Activated CD4-positive, alpha-beta memory T cell treated with anti-CD3 and anti-CD28 coated beads, Interleukin-2, amount 10 ng/mL, durations not matched to agents 7 days and 5 days (primary cell): ENCODE data around the gene RGS14. TPM values are rescaled to one million over a fixed set of nuclear protein-coding genes. Genes with fewer than 3 reads are reported as not detected.
"Not testable (repeated sequence)": the region's sequence is repeated elsewhere in the genome, so short reads cannot be mapped to it uniquely, and the experiment has no call there.

Source experiments
- CTCF ChIA-PET: fragments of 350-600 bp; sonication (Branson Sonifier 250); formaldehyde crosslinking; loops from one replicate; lab custom pipeline; 2021; ENCODE audit warnings: antibody characterized with exemption, inconsistent platforms; lab: Charles Lee
- POLR2A ChIA-PET: fragments of 350-600 bp; sonication (Branson Sonifier 250); formaldehyde crosslinking; loops from one replicate; lab custom pipeline; 2021; ENCODE audit warnings: antibody characterized with exemption; lab: Charles Lee
- DNase-seq: peaks from one replicate; pipeline ENCODE4 v3.0.0-alpha.2; 2020
- H3K27ac Mint-ChIP-seq: one replicate; pipeline ENCODE4 v1.8.0; 2021; ENCODE audit warnings: mild to moderate bottlenecking, mixed read lengths
- H3K27me3 Mint-ChIP-seq: one replicate; pipeline ENCODE4 v1.8.0; 2021; ENCODE audit warnings: mixed read lengths
- H3K36me3 Mint-ChIP-seq: one replicate; pipeline ENCODE4 v1.8.0; 2021; ENCODE audit warnings: low read depth, mixed read lengths
- H3K4me1 Mint-ChIP-seq: one replicate; pipeline ENCODE4 v1.8.0; 2021; ENCODE audit warnings: mixed read lengths
- H3K4me3 Mint-ChIP-seq: one replicate; pipeline ENCODE4 v1.8.0; 2021; ENCODE audit warnings: mild to moderate bottlenecking, mixed read lengths
- H3K9me3 Mint-ChIP-seq: one replicate; pipeline ENCODE4 v1.8.0; 2021; ENCODE audit warnings: mixed read lengths
- total RNA-seq, 2 experiments: library from RNA; stranded (reverse); gene quantifications; one replicate each; pipeline ENCODE4 v1.2.3, GENCODE V29; 2021

RGS14 gene
- total RNA-seq, 2 experiments from 2014 or later: 103 to 107 TPM

GRCh38 chr5:177403102-177403791 is 45.5 kb downstream of the RGS14 start:
- Mint-ChIP-seq H3K36me3 (no peaks in the 10 kb centered on the region), H3K27ac (no peak overlapping the region), H3K9me3 (no peaks in the 10 kb centered on the region), H3K4me3 (peak overlapping the region; percentile 75), H3K27me3 (peaks cover 37% of the 10 kb centered on the region), H3K4me1 (peaks cover 39% of the 10 kb centered on the region)
- DNase-seq: peak; percentile 55
- ChIA-PET POLR2A (interaction anchor here (0.9 to 17.5 kb wide), 18 partner anchors 9 to 99 kb away, joined by 3 to 463 read pairs (median 10); partner anchors contain the start of genes GRK6, LMAN2, MXD3 and PDLIM7), CTCF (interaction anchor here (0.6 to 11.1 kb wide), 37 partner anchors 11 to 301 kb away, joined by 3 to 467 read pairs (median 6); partner anchors contain the start of genes GRK6, LMAN2, MXD3 and PDLIM7)

DNA sequence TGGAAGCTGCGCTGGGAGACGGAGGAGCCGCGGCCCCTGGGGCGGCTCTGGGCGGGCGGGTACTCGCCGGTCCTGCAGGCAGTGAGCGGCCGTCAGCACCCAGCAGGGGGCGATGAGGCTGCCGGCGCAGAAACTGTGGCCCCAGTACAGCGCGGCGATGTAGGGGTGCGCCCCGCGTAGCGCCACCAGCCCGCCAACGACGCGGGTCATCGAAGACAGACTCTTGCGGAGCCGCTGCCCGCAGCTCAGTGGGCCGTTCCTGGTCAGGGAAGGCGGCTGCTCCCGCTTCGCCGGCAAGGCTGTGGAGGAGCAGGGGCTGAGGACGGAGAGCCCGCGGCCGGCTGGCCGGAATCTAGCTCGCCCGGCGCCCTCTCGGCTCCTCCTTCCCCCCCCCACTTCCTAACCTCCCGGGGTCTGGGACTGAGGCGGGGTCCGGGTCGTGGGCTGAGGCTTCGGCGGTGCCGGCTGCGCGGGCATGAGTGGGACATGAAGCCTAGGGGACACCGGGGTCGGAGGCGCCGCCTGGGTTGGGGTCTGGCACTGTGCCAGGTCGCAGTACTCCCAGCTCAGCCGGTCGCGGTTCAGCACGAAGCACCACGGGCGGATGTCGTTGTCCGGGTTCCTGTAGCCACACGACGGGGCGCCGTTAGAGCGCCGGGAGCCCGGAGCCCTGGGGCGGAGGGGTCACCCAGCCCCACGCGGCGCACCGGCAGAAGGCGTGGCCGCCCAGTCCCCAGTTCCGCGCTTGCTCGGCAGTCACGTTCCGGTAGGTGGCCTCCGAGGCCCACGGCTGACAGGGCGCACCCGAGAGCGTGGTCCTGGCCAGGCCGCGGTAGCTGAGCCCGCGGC is 46.3 kb downstream of the RGS14 start:
- POLR2A ChIA-PET: interaction anchor here (0.6 to 17.5 kb wide), 20 partner anchors 9 to 94 kb away, joined by 3 to 463 read pairs (median 8); partner anchors contain the start of genes GRK6, LMAN2, MXD3 and PDLIM7

GRCh38 chr5:177404641-177405179 is 47.0 kb downstream of the RGS14 start:
- DNase-seq: no peak
- ChIA-PET CTCF (interaction anchor here (0.6 to 11.1 kb wide), 27 partner anchors 9 to 290 kb away, joined by 3 to 467 read pairs (median 8); partner anchors contain the start of genes GRK6, PDLIM7 and PRR7), POLR2A (interaction anchor here (0.6 to 17.5 kb wide), 15 partner anchors 8 to 94 kb away, joined by 3 to 463 read pairs (median 10); partner anchors contain the start of genes GRK6, MXD3 and PRR7)
- Mint-ChIP-seq H3K4me3 (peak overlapping the region; percentile 48), H3K27me3 (peaks cover 36% of the 10 kb centered on the region), H3K27ac (no peak overlapping the region), H3K4me1 (peaks cover 42% of the 10 kb centered on the region), H3K36me3 (no peaks in the 10 kb centered on the region), H3K9me3 (no peaks in the 10 kb centered on the region)

More for the DNA sequence above, 46.3 kb downstream of the RGS14 start:
- H3K4me3 Mint-ChIP-seq: peak overlapping the region; percentile 75
- peak; percentile 86 for DNase-seq
- H3K4me1 Mint-ChIP-seq: peaks cover 39% of the 10 kb centered on the region
- peaks cover 36% of the 10 kb centered on the region for H3K27me3 Mint-ChIP-seq
- CTCF ChIA-PET: interaction anchor here (0.6 to 11.1 kb wide), 36 partner anchors 10 to 293 kb away, joined by 3 to 467 read pairs (median 7); partner anchors contain the start of genes GRK6, LMAN2, PDLIM7 and PRR7
- no peaks in the 10 kb centered on the region for H3K9me3 Mint-ChIP-seq
- no peaks in the 10 kb centered on the region for H3K36me3 Mint-ChIP-seq
- no peak overlapping the region for H3K27ac Mint-ChIP-seq

DNA sequence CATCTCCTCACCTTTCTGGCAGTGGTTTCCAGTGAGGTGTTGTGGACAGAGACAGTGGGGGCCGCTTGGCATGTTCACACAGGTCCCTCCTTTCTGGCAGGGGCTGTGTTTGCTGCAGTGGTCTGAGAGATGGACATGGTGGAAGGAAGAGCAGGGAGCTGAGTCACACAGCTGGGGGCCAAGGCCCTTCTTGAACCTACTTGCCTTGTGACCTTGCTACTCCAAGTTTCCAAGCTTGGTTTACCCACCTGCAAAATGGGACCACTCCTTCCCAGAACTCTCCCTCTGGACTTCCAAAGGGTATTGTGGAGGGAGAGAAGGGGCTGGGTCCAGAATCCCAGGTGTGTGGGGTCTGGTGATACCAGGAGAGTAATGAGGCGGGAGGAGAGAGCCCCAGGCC is 47.6 kb downstream of the RGS14 start:
- Mint-ChIP-seq H3K9me3 (no peaks in the 10 kb centered on the region), H3K36me3 (no peaks in the 10 kb centered on the region)

GRCh38 chr5:177405805-177406204 is 48.1 kb downstream of the RGS14 start:
- CTCF ChIA-PET: interaction anchor here (3.9 to 11.1 kb wide), 4 partner anchors 14 to 292 kb away, joined by 15 to 467 read pairs (median 225); partner anchors contain the start of genes GRK6 and PRR7
- no peaks in the 10 kb centered on the region for H3K36me3 Mint-ChIP-seq
- no peak overlapping the region for H3K27ac Mint-ChIP-seq
- H3K4me1 Mint-ChIP-seq: peaks cover 47% of the 10 kb centered on the region
- no peaks in the 10 kb centered on the region for H3K9me3 Mint-ChIP-seq
- no peak overlapping the region for H3K4me3 Mint-ChIP-seq
- POLR2A ChIA-PET: interaction anchor here (2.3 to 17.5 kb wide), 4 partner anchors 22 to 51 kb away, joined by 11 to 463 read pairs (median 234); partner anchors contain the start of genes GRK6 and PRR7
- H3K27me3 Mint-ChIP-seq: peaks cover 34% of the 10 kb centered on the region
- DNase-seq: peak; percentile 30

More for the DNA sequence above, 47.6 kb downstream of the RGS14 start:
- CTCF ChIA-PET: interaction anchor here (1.0 to 11.1 kb wide), 10 partner anchors 9 to 291 kb away, joined by 3 to 467 read pairs (median 26); partner anchors contain the start of genes GRK6, PDLIM7 and PRR7
- Mint-ChIP-seq H3K27me3 (peaks cover 34% of the 10 kb centered on the region), H3K4me3 (peak overlapping the region; percentile 48), H3K27ac (no peak overlapping the region), H3K4me1 (peaks cover 42% of the 10 kb centered on the region)
- POLR2A ChIA-PET: interaction anchor here (1.5 to 17.5 kb wide), 6 partner anchors 13 to 52 kb away, joined by 5 to 463 read pairs (median 74); partner anchors contain the start of genes GRK6 and PRR7
- no peak for DNase-seq

- no peaks in the 10 kb centered on the region for H3K36me3 Mint-ChIP-seq
- ChIA-PET CTCF (interaction anchor here (1.0 to 11.1 kb wide), 6 partner anchors 9 to 93 kb away, joined by 3 to 467 read pairs (median 5); partner anchors contain the start of gene PRR7), POLR2A (interaction anchor here (1.2 to 17.5 kb wide), 6 partner anchors 19 to 57 kb away, joined by 4 to 463 read pairs (median 6); partner anchors contain the start of genes GRK6, LMAN2 and PRR7)
- H3K4me1 Mint-ChIP-seq: peaks cover 53% of the 10 kb centered on the region
- DNase-seq: no peak
- no peak within 1 kb of the TSS for H3K27ac Mint-ChIP-seq
- no peaks in the 10 kb centered on the region for H3K9me3 Mint-ChIP-seq
- no peak within 1 kb of the TSS for H3K4me3 Mint-ChIP-seq
- H3K27me3 Mint-ChIP-seq: peaks cover 9% of the 10 kb centered on the region
These were observed 51.5 kb downstream of the RGS14 start, which contains the start of gene F12 for GRCh38 chr5:177409043-177409801. Gene F12, minus strand, starts transcription at chr5:177409564. Its CDS starts 37 bp downstream, at chr5:177409527.

- Mint-ChIP-seq H3K36me3 (no peaks in the 10 kb centered on the region), H3K9me3 (no peaks in the 10 kb centered on the region), H3K27me3 (peaks cover 9% of the 10 kb centered on the region), H3K27ac (no peak overlapping the region), H3K4me1 (peaks cover 46% of the 10 kb centered on the region), H3K4me3 (no peak overlapping the region)
- no peak for DNase-seq
- CTCF ChIA-PET: interaction anchor here (0.8 to 11.1 kb wide), 2 partner anchors 18 to 39 kb away, joined by 3 to 467 read pairs; partner anchors contain the start of gene PRR7
- POLR2A ChIA-PET: interaction anchor here (17.5 kb wide), 2 partner anchors 17 to 33 kb away, joined by 371 to 463 read pairs; partner anchors contain the start of genes GRK6 and PRR7
These were observed 52.9 kb downstream of the RGS14 start for GRCh38 chr5:177410575-177410974.

DNA sequence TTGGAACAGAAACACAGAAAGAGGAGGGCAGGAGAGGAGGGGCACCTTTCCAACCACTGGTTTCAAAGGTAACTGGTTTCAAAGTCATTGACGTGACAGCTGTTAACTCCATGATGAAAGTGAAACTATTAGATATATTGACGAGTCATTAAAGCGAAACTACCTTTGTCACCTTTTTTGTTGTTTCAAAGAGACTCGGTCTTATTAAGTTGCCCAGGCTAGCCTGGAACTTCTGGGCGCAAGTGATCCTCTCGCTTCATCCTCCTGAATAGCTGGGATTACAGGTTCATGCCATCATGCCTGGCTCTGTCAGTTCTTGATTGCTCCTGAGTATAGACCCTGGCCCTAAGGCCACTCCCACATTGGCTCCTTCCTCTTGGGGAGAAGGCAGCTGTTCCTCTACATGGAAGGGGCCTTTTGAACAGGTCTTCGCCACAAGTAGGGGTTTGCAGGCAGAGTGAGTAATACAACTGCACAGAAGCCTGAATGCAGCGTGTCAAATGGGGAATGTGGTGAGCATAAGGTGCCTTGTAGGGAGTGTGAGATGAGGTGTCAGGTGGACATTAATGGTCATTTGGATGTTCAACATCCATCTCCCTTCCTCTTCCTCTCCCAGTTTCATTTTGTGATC is 55.0 kb downstream of the RGS14 start:
- Mint-ChIP-seq H3K36me3 (no peaks in the 10 kb centered on the region), H3K4me1 (peaks cover 39% of the 10 kb centered on the region), H3K27me3 (no peaks in the 10 kb centered on the region), H3K9me3 (no peaks in the 10 kb centered on the region), H3K27ac (peak overlapping the region; percentile 77), H3K4me3 (peak overlapping the region; percentile 55)
- ChIA-PET POLR2A (interaction anchor here (1.1 to 17.5 kb wide), 6 partner anchors 9 to 100 kb away, joined by 3 to 463 read pairs (median 12); partner anchors contain the start of genes GRK6 and PRR7), CTCF (interaction anchor here (1.2 to 4.7 kb wide), 5 partner anchors 9 to 43 kb away, joined by 4 to 40 read pairs (median 6); no protein-coding TSS in a partner anchor)
- DNase-seq: no peak

- Mint-ChIP-seq H3K27ac (no peak overlapping the region), H3K27me3 (no peaks in the 10 kb centered on the region), H3K36me3 (no peaks in the 10 kb centered on the region), H3K9me3 (no peaks in the 10 kb centered on the region), H3K4me3 (no peak overlapping the region), H3K4me1 (peaks cover 38% of the 10 kb centered on the region)
- POLR2A ChIA-PET: interaction anchor here (17.5 kb wide), 2 partner anchors 13 to 29 kb away, joined by 371 to 463 read pairs; partner anchors contain the start of genes GRK6 and PRR7
- CTCF ChIA-PET: interaction anchor here (1.0 to 4.7 kb wide), 4 partner anchors 11 to 41 kb away, joined by 3 to 40 read pairs (median 6); no protein-coding TSS in a partner anchor
- DNase-seq: no peak
These were observed 56.8 kb downstream of the RGS14 start for GRCh38 chr5:177414481-177414880.

DNA sequence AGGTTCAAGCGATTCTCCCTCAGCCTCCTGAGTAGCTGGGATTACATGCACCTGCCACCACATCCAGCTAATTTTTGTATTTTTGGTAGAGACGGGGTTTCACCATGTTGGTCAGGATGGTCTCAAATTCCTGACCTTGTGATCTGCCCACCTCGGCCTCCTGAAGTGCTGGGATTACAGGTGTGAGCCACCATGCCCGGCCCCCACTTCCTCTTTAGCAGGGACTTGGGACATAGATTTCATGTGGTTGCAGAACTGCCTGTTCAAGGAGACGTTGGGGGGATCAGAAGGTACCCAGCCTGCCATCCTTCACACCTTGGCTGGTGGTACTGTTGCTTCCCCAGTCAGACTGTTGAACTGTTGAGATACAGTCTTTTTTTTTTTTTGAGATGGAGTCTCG is 59.4 kb downstream of the RGS14 start:
- POLR2A ChIA-PET: interaction anchor here (0.7 to 17.5 kb wide), 4 partner anchors 11 to 38 kb away, joined by 3 to 463 read pairs (median 188); partner anchors contain the start of genes GRK6 and PRR7
- peaks cover 24% of the 10 kb centered on the region for H3K4me1 Mint-ChIP-seq
- not testable (repeated sequence) for H3K27ac Mint-ChIP-seq, H3K36me3 Mint-ChIP-seq, DNase-seq, H3K9me3 Mint-ChIP-seq, H3K4me3 Mint-ChIP-seq, H3K27me3 Mint-ChIP-seq
- CTCF ChIA-PET: interaction anchor here (1.1 to 2.3 kb wide), 5 partner anchors 8 to 38 kb away, joined by 3 to 7 read pairs (median 5); partner anchors contain the start of gene F12
